Glutamatergic neuron (in vitro differentiated cells): ENCODE measurements around the gene STON1. TPM values are rescaled to one million over a fixed set of nuclear protein-coding genes. Genes with fewer than 3 reads are reported as not detected.

Experiments
- DNase-seq: peaks from one replicate; pipeline ENCODE4 v3.0.0; 2022
- H3K27ac Mint-ChIP-seq: one replicate; pipeline ENCODE4 v1.8.0; 2020; ENCODE audit warnings: mild to moderate bottlenecking, mixed read lengths, inconsistent platforms; ENCODE audit not compliant: unreplicated experiment
- H3K27me3 Mint-ChIP-seq: one replicate; pipeline ENCODE4 v1.8.0; 2020; ENCODE audit warnings: mild to moderate bottlenecking, moderate library complexity, mixed read lengths, inconsistent platforms; ENCODE audit not compliant: unreplicated experiment
- H3K36me3 Mint-ChIP-seq: one replicate; pipeline ENCODE4 v1.8.0; 2020; ENCODE audit warnings: mild to moderate bottlenecking, mixed read lengths, inconsistent platforms; ENCODE audit not compliant: unreplicated experiment
- H3K4me1 Mint-ChIP-seq: one replicate; pipeline ENCODE4 v1.8.0; 2020; ENCODE audit warnings: mild to moderate bottlenecking, low read depth, mixed read lengths, inconsistent platforms; ENCODE audit not compliant: unreplicated experiment
- H3K4me3 Mint-ChIP-seq: one replicate; pipeline ENCODE4 v1.8.0; 2020; ENCODE audit warnings: mild to moderate bottlenecking, mixed read lengths, inconsistent platforms; ENCODE audit not compliant: unreplicated experiment
- H3K9me3 Mint-ChIP-seq: one replicate; pipeline ENCODE4 v1.8.0; 2020; ENCODE audit warnings: mild to moderate bottlenecking, moderate library complexity, mixed read lengths, inconsistent platforms; ENCODE audit not compliant: unreplicated experiment
- CTCF ChIP-seq: fragments of 200-600 bp; sonication (generic); IDR thresholded peaks from one replicate; pipeline ENCODE4 v1.5.0; 2021; ENCODE audit not compliant: partially characterized antibody, unreplicated experiment
- total RNA-seq: library from RNA; stranded (reverse); fragmentation: NEBNext Ultra II Directional; extraction: Animal tissue kit (Norgen Biotek cat#: 25700); gene quantifications from one replicate; pipeline ENCODE4 v1.2.1, GENCODE V29; 2021; ENCODE audit not compliant: unreplicated experiment

Gene STON1
- total RNA-seq, 1 donor from 2014 or later = 4.2 TPM

GRCh38 chr2:48532174-48532573 is 2.2 kb downstream of the STON1 start:
- no peak overlapping the region for H3K27ac Mint-ChIP-seq
- H3K27me3 Mint-ChIP-seq = peaks cover 3% of the 10 kb centered on the region
- no peaks in the 10 kb centered on the region for H3K36me3 Mint-ChIP-seq
- peaks cover 2% of the 10 kb centered on the region for H3K9me3 Mint-ChIP-seq
- peaks cover 12% of the 10 kb centered on the region for H3K4me1 Mint-ChIP-seq
- no peak for TF ChIP-seq CTCF
- DNase-seq = no peak
- no peak overlapping the region for H3K4me3 Mint-ChIP-seq

- Mint-ChIP-seq H3K4me1 (peaks cover 12% of the 10 kb centered on the region), H3K4me3 (no peak overlapping the region), H3K36me3 (no peaks in the 10 kb centered on the region), H3K27ac (no peak overlapping the region), H3K9me3 (peaks cover 2% of the 10 kb centered on the region), H3K27me3 (peaks cover 3% of the 10 kb centered on the region)
- no peak for DNase-seq
- TF ChIP-seq CTCF = no peak
Measured at GRCh38 chr2:48532824-48533223, 2.9 kb downstream of the STON1 start.

- no peak for TF ChIP-seq CTCF
- H3K27ac Mint-ChIP-seq = no peak overlapping the region
- no peak overlapping the region for H3K4me3 Mint-ChIP-seq
Measured at GRCh38 chr2:48534781-48535180, 4.8 kb downstream of the STON1 start.

GRCh38 chr2:48540237-48540935 is 10.4 kb downstream of the STON1 start:
- TF ChIP-seq CTCF = no peak
- no peaks in the 10 kb centered on the region for H3K4me1 Mint-ChIP-seq
- no peak overlapping the region for H3K4me3 Mint-ChIP-seq
- no peak overlapping the region for H3K27ac Mint-ChIP-seq
- no peaks in the 10 kb centered on the region for H3K27me3 Mint-ChIP-seq
- no peaks in the 10 kb centered on the region for H3K36me3 Mint-ChIP-seq
- no peak for DNase-seq
- no peaks in the 10 kb centered on the region for H3K9me3 Mint-ChIP-seq

More at GRCh38 chr2:48534781-48535180, 4.8 kb downstream of the STON1 start:
- Mint-ChIP-seq H3K36me3 (no peaks in the 10 kb centered on the region), H3K9me3 (no peaks in the 10 kb centered on the region), H3K27me3 (peaks cover 2% of the 10 kb centered on the region), H3K4me1 (peaks cover 5% of the 10 kb centered on the region)
- no peak for DNase-seq

- no peak overlapping the region for H3K4me3 Mint-ChIP-seq
- no peaks in the 10 kb centered on the region for H3K4me1 Mint-ChIP-seq
- TF ChIP-seq CTCF = no peak
- peaks cover 2% of the 10 kb centered on the region for H3K27me3 Mint-ChIP-seq
- DNase-seq = no peak
- H3K27ac Mint-ChIP-seq = no peak overlapping the region
- no peaks in the 10 kb centered on the region for H3K36me3 Mint-ChIP-seq
- no peaks in the 10 kb centered on the region for H3K9me3 Mint-ChIP-seq
Measured at GRCh38 chr2:48541666-48542389, 11.9 kb downstream of the STON1 start.
